PC-3 (cell line): ENCODE measurements around the gene IFNA8. TPM values are rescaled to one million over a fixed set of nuclear protein-coding genes. Genes with fewer than 3 reads are reported as not detected.

Experiments used
- total RNA-seq: library from RNA; depleted of rRNA; stranded (reverse); fragments of >200 nt; gene quantifications from 2 replicates; pipeline ENCODE4 v1.2.3, GENCODE V29; 2014; rRNA removed

The IFNA8 gene
- total RNA-seq, 1 experiment from 2014 or later: not detected

Other genes starting within 250 kb of the IFNA8 start
- gene IFNA21, start 242.5 kb upstream of the IFNA8 start, total RNA-seq: not detected in 2 replicates
- gene IFNA4, start 221.5 kb upstream of the IFNA8 start, total RNA-seq: not detected in 2 replicates
- not detected in 2 replicates for gene IFNA7, start 206.9 kb upstream of the IFNA8 start, total RNA-seq
- gene IFNA10, start 202.0 kb upstream of the IFNA8 start, total RNA-seq: not detected in 2 replicates
- not detected in 2 replicates for gene IFNA16, start 191.8 kb upstream of the IFNA8 start, total RNA-seq
- gene IFNA17, start 180.9 kb upstream of the IFNA8 start, total RNA-seq: not detected in 2 replicates
- not detected in 2 replicates for gene IFNA14, start 169.1 kb upstream of the IFNA8 start, total RNA-seq
- not detected in 2 replicates for gene IFNA5, start 103.8 kb upstream of the IFNA8 start, total RNA-seq
- 7.5 and 11.2 TPM in 2 replicates for gene KLHL9, start 73.7 kb upstream of the IFNA8 start, total RNA-seq
- gene IFNA6, start 58.2 kb upstream of the IFNA8 start, total RNA-seq: not detected in 2 replicates
- not detected in 2 replicates for gene IFNA13, start 41.1 kb upstream of the IFNA8 start, total RNA-seq
- not detected in 2 replicates for gene IFNA2, start 23.7 kb upstream of the IFNA8 start, total RNA-seq
- gene IFNA1, start 31.3 kb downstream of the IFNA8 start, total RNA-seq: not detected in 2 replicates
- 0.33 and 1.6 TPM in 2 replicates for gene IFNE, start 73.2 kb downstream of the IFNA8 start, total RNA-seq